Brain pericyte (primary cell): Measurements from ENCODE around the gene OTUD4.
"Not testable (repeated sequence)": the region's sequence is repeated elsewhere in the genome, so short reads cannot be mapped to it uniquely, and the experiment has no call there.

Experiments used
- DNase-seq: peaks from one replicate; pipeline ENCODE4 v3.0.0-alpha.2; 2012; ENCODE audit warnings: low read depth, low spot score

OTUD4 gene

DNA sequence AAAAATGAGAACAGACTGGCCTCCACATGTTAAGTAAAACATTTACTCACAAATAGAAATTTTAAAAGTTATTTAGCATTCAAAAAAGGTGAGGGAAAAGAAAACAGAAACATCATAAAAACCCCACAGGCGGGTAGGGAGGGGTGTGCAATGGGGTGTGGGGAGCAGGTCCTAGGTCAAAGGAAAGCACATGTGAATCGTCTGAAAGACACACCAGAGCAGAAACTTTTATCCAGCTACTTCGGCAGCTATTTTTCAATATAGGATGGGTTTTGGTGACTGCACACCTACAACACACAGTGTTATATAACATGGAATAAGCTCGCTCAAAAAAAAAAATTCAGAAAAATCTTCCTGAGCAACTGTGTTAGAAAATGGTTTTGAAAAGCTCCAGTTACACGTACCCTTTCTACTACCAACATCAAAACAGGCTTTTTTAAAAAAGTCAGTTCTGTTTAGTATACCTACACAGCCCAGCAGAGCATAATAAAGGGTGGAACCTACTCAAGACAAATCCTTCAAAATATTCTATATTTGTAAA is 1.6 kb downstream of the OTUD4 start:
- no peak for DNase-seq

DNA sequence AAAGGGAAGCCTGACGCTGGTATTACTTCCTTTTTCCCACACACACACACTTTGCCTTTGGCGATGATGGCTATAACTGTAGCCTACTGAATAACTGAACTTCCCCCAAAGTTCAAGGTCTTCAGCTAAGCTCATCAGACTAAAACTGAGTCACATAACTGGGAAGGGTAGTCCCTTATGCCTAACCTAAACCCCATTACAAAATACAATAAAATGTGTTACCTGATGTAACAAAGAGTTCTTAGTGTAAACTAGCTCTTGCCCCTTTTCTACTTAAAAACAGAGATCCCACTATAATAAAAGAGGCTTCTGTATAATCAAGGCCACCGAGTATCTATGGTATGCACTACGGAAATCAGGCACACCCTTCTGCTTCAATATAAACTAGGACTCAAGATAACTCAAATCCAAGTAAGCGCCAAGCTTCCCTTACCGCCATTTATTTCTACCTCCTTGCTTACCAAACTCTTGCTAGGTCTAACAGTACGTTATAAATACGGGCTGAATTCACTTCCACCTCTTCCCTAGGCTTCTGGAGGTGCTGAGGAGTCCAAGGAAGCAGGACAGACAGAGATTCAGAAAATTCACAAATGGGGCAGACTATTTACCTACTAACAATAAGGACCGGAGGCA is 2.4 kb downstream of the OTUD4 start:
- peak; percentile 2 for DNase-seq

DNA sequence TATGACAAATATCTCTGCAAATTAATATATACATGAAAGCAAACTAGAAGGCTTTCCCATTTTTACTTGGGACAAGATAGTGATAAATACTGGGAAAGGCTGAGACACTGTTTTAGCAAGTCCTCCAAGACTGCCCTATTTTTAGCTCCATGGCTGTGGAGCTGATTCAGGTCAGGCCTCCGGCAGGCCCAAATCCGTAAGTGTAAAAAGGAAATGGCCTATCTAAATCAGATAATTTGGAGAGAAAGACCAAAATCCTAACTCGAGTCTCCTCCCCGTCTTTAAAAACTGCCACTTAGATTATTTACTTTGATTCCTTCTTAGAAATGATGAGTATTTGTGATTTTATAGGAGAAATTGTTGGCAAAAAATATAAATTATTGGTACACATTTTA is 2.9 kb downstream of the OTUD4 start:
- DNase-seq: peak; percentile 2

DNA sequence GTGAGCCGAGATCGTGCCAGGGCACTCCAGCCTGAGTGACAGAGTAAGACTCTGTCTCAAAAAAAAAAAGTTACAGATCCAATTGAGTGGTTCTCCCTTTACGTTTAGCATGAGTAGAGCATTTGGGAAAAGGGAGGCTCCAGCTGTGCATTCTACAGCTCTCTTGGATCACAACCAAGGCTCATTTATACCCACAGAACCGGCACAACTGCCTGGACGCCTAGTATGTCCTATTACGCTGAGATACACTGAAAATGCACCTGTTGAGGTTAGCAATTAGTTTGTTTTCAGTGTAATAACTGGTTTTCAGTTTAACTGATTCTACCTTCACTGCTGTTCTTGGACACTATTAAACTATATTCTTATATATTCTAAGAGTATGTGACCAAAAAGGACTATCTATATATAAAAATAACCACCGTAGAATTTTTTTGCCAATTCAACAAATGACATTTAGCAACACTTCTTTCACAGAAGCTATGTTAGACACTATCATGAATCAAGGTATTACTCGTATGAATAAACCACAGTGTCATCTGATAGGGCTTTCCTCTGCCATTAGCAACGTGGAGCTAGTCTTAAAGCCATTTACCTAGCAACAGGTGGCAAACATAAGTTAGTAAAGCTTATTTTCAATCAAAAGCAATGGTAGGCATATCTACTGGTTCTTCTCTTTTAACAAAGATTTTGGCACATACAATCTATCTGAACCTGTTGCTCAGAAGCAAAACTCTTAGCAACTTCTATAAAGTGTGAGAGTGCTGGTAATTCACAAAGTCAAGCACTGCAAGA is 3.6 kb downstream of the OTUD4 start:
- DNase-seq: no peak

DNA sequence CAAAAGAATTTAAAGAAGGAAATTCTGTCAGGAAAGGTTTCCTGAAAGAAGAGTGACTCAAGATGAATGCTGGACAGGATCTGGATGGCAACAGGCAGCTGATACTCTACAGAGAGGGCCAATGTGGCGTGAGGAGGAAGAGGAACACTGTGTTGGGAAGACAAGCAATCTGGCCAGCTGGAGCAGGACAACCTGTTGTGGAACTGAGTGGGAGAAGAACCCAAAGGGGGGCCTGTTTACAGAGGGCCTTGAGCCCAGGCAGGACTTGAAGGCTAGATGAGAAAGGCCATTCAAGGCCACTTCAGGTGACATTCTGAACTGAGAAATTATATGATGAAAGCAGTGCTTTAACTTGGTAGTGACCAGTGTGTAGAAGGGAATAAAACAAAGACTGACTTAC is 8.5 kb downstream of the OTUD4 start:
- DNase-seq: no peak

DNA sequence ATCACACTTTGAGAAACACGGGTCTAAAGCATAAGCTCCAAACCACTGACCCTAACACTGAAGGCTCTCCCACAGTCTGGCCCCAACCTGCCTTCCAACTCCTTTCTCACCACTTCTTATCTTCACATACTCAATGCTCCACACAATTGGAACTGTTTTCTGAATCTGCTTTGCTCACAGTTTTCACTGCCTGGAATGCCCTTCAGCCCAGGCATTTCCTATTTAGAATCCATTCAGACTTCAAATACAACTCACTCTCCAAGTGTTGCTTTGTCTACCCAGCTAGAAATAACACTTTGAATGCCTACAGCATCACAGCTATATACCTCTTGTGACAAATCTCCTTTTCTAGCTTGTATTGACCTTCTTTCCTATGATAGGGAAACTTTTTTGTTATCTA is 10.2 kb downstream of the OTUD4 start:
- DNase-seq: no peak

DNA sequence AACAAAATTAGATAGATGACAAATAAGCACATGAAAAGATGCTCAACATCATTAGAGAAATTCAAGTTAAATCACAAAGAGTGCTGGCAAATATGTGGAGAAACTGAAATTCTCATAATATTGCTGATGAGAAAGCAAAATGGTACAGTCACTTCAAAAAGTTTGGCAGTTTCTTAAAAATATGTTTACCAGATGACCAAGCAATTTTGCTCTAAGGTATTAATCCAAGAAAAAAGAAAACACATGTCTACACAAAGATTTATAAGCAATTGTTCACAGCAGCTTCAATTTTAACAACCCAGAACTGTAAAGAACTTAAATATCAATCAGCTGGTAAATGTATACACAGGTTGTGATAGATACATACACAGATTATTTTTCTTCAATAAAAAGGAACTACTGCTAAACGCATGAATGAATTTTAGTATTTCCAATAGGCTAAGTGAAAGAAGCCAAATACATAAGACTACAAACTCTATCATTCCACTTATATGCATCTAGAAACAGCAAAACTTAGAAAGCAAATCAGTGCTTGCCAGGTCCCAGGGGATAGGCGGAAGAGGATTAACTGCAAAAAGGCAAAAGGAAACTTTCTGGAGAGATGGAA is 11.7 kb downstream of the OTUD4 start:
- DNase-seq: no peak

DNA sequence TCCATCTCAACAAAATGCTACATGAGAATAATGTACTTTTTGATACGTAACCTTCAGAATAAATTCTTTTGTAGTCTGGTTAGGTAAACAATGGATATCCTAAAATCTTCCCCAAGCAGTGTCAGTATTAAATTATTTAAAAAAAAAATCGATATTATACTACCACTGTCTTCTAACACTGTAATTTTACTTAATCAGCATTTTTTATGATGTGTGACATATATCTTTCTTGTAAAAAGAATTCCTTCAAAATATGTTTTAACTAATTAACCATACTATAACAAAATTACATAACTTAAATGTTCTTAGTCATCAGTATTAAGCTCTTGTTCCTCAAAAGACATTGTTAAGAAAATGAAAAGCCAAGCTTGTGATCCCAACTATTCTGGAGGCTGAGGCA is 12.5 kb downstream of the OTUD4 start:
- no peak for DNase-seq

DNA sequence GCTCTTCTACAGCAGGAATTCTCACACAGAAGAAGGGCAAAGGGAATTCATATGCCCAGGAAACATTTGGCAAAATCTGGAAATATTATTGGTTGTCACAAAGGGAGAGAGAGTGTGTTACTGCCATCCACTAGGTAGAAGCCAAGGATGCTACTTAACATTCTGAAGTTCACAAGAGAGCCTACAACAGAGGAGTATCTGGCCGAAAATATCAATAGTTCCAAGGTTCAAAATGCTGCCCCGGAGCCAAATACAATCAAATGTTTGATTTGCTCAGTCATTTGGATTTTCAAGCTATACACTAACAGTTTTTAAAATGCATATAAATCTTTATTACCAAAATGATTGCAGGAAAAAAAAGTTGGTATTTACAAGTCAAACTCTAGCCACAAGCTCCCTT is 18.8 kb downstream of the OTUD4 start:
- no peak for DNase-seq

DNA sequence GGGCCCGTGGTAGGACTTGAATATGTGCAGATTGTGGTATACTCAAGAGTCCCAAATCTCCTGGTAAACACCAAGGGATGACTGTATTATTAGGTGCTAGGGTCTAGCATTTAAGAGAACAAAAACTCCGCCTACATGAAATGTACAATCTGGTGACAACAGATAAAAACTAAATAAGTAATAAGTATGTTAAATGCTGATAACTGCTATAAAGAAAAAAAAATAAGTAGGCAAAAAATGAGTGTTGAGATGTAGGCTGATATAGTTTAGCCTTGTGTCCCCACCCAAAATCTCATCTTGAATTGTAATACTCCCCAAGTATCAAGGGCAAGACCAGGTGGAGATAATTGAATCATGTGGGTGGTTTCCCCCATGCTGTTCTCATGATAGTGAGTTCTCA is 23.4 kb downstream of the OTUD4 start:
- no peak for DNase-seq

DNA sequence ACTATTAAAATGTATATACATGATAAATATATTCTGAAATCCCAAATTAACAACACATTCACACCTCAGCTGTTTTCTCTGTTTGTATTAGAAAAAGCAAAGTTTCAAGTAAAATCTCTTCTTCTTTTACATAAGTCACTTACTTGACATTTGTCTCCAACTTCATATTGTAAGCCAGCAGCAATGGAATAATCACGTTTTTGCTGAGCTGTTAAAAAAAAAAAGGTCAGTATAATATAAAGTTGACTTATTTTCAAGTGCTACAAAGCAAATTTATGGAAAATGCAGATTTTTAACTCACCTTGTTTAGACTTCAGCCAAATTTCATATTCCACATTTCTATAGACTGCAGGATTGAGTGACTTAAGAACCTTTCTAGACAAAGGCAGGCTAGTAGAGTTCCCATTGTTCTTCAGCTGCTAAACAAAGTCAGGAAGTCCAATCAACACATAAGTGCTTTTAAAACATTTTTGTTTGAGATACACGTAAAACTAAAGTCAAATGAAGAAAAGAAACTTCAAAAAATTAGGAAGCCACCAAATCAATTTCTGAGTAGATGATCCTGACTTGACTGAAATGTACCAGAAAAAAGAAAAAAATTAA is 25.0 kb downstream of the OTUD4 start:
- no peak for DNase-seq

DNA sequence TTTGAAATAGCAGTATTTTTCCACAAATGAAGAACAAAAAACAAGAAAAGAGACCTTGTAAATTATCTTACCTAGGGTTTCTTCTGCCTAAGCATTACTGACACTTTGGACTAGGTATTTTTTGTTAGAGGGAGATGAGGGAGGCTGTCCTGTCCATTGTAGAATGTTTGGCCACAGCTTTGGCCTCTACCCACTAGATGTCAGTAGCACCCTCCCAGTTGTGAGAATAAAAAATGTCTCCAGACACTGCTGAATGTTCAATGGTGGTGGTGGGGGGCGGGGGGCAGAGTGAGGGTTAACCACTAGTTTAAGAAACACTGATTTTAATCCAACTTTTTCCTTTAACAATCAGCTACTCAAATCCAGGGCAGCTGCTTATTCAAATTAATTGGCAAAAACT is 25.8 kb downstream of the OTUD4 start:
- DNase-seq: no peak

DNA sequence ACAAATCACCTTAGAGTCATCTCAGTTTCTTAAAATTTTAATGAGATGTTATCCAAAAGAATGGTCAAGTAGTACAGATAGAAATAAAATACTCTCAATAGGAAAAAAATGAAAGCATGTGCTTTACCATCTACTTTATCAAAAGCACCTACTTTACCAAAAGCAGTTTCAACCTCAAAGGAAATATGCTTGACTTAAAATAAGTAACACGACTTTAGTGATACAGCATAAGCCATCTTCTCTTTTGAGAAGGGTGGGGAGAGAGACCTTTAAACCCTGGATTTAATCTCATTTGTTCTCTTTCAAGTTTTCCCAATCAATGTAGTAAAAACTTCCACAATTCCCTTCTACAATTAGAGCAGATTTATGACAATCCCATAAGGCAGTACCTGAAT is 26.5 kb downstream of the OTUD4 start:
- no peak for DNase-seq

DNA sequence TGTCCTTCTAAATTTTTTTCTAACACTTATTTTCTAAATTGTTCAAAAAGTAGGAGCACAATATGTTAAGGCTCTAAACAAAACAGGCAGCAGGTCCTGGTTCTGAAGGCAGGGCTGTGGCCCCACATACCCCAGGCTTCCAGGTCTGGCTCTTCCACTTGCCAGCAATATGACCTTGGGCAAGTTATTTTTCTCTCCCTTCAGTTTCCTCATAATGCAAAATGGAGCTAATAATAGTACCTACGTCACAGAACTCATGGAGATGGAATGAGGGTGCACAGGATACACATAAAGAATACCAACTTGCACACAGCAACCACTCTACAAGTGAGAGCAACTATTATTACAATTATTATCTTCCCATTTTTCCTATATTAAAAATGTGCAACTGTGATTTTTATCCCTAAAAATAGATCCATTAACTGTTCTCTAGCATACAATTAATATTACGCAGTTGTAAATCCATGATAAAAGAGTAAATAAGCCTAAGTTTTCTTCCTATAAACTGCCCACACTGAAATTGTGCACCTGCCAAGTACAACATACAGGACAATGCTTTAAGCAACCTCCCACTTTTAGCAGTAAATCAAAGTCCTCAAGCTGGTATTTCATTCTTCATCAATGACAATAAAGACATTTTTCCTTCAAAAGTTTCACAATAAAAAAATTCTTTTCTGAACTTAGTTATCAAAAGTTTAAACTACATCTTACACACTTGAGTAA is 27.0 kb downstream of the OTUD4 start:
- DNase-seq: no peak

DNA sequence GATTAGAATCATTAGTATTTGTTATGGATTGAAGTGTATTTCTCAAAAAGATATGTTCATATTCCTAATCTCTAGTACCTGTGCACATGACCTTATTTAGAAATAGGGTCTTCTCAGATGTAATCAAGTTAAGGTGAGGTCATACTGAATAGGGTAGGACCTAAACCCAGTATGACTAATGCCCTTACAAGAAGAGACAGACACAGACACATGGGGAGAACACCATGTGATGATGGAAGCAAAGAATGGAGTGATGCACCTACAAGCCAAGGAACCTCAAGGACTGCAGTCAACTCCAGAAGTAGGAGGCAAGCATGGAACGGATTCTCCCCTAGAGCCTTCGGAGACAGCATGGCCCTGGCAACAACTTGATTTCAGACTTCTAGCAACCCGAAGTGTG is 31.4 kb downstream of the OTUD4 start:
- no peak for DNase-seq

DNA sequence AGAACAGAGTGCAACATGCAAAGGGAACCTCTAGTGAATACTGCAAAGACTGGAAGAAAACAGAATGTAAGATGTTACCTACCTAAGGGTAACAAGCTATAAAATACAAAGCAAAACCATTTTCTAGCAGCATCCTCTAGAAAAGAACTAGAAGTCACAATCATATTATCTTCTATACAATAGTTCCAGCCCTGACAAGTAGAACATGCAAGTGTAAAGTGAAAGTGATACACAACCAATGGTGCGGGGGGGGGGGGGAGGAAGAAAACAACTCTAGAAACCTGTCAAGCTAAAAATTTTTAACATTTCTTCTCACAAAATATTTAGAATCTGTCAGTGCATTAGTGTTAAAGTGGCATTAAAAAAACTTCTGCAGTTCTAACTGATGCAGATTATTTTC is 44.2 kb downstream of the OTUD4 start:
- not testable (repeated sequence) for DNase-seq

DNA sequence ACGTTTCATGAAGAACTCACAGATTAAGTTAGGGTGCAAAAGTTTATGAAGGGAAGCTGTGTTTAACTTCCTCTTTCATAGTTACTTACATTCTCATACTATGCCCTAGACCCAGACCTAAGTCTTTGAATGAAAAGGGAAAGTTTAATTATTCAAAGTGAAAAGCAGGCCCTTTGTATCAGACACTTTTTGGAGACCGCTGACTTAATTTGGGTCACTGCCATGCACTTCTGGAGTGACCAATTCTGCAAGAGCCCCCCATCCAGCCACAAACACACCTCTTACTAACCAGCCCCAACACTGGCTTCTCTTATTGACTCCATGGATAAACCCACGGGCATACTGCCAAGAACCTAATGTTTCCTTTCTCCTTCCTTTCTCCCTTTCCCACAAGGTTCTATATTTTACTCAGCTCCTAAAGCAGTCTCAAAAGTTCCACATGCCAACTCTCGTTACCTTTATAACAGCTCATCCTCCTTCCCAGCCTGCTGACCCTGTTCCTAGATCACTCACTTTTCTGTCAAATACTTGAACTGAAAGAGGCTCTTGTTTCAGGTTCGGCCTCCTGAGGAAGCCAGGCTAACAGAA is 47.8 kb downstream of the OTUD4 start:
- no peak for DNase-seq

DNA sequence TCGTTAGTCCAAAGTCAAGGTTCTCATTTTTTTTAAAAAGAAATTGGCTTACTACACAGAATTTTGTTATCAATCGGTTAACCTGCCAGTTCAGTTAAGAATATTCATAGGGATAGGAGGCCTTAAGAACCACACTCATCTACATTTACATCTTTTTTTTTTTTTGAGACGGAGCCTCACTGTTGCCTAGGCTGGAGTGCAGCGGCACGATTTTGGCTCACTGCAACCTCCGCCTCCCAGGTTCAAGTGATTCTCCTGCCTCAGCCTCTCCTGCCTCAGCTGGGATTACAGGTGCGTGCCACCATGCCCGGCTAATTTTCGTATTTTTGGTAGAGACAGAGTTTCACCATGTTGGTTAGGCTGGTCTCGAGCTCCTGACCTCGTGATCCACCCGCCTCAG is 48.5 kb downstream of the OTUD4 start:
- no peak for DNase-seq

DNA sequence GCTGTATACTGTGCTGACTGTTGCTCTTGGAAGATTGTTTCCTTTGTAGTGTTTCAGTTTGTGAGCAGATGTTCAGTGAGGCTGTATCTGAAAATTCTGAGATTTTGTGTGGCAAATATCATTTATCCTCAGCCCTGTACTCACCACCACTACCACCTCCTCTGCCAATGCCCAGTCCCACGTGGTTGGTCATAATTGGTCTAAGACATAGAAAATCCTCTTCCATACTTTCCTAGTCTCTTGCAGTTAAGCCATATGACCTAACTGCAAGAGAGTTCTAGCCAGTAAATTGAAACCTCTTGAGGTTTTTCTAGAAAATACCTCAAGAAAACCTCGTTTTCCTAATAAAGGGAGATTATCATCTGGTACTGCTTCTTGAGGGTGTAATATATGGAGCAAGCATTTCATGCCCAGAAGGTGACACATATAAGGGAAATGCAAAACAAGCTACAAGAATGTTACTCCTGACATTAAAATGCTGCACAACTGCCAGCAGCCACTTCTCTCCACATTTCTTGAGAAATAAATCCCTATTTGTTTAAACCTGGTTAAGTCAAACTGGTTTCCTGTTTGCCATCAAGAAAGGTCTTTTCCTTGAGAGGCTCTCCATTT is 49.5 kb downstream of the OTUD4 start:
- no peak for DNase-seq

DNA sequence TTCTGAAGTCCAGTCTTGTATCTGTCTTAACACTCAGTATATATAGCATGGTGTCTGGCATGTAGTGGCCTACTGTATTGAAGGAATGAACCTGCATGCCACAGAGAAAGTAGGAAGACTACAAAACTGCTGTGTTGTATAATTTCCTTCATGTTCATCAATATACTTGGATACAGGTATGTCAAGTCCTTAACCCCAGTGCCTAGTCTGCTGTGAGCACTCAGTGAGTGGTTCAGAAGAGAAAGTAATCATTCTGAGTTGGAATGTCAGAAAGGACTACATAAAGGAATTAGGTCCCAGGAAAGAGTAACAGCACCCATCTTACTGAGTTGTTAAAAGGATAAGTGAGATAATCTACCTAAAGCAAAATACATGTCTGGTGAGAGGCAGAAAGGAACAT is 50.3 kb downstream of the OTUD4 start:
- no peak for DNase-seq

DNA sequence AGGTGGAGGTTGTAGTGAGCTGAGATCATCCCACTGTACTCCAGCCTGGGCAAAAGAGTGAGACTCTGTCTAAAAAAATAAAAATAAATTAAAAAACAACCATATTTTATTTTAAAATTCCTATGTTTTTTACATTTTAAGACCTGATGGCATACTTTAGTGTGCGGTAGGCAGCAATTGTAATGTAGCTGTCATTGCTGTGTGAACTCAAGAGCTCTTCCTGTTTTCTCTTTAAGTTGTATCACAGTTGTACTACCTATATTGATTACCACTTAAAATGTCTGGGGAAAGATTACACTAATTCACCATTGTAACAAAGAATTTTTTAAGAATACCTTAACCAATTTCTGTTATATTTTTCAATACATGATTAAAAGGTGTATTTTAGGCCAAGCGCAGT is 55.0 kb downstream of the OTUD4 start:
- DNase-seq: no peak
